Measurements from ENCODE around the gene ARL6IP5.

ARL6IP5 gene
- total RNA-seq: 101 to 309 reads per million in 2 experiments

GRCh38 chr3:69084326-69085167 lies at the start of gene ARL6IP5:
Gene ARL6IP5 (plus strand): TSS chr3:69084937. CDS start chr3:69085048, 111 bp downstream.
- peak; percentile 87 for DNase-seq (ENCODE audit: low read depth)

GRCh38 chr3:69044608-69045007 lies 40.1 kb upstream of the ARL6IP5 start:
- DNase-seq (ENCODE audit: low read depth): no peak

GRCh38 chr3:69048990-69049389 lies 35.7 kb upstream of the ARL6IP5 start:
- no peak for DNase-seq (ENCODE audit: low read depth)

- DNase-seq (ENCODE audit: low read depth): peak; percentile 97
Observed at GRCh38 chr3:69051756-69052471, 32.8 kb upstream of the ARL6IP5 start, which contains the start of gene TMF1. Gene TMF1 (minus strand): TSS chr3:69052333. CDS start chr3:69052086, 247 bp downstream.

- DNase-seq (ENCODE audit: low read depth): no peak
Observed at GRCh38 chr3:69052472-69052898, 32.3 kb upstream of the ARL6IP5 start.

- DNase-seq (ENCODE audit: low read depth): no peak
Observed at GRCh38 chr3:69058180-69058946, 26.4 kb upstream of the ARL6IP5 start.

- DNase-seq (ENCODE audit: low read depth): no peak
Observed at GRCh38 chr3:69058947-69059224, 25.9 kb upstream of the ARL6IP5 start.

- DNase-seq (ENCODE audit: low read depth): no peak
Observed at GRCh38 chr3:69059688-69060087, 25.0 kb upstream of the ARL6IP5 start.

- no peak for DNase-seq (ENCODE audit: low read depth)
Observed at GRCh38 chr3:69063636-69064035, 21.1 kb upstream of the ARL6IP5 start.

GRCh38 chr3:69065318-69065964 lies 19.3 kb upstream of the ARL6IP5 start:
- DNase-seq (ENCODE audit: low read depth): no peak

- no peak for DNase-seq (ENCODE audit: low read depth)
Observed at GRCh38 chr3:69066121-69066520, 18.6 kb upstream of the ARL6IP5 start.

GRCh38 chr3:69072928-69073327 lies 11.8 kb upstream of the ARL6IP5 start:
- DNase-seq (ENCODE audit: low read depth): no peak

- no peak for DNase-seq (ENCODE audit: low read depth)
Observed at GRCh38 chr3:69079269-69080159, 5.2 kb upstream of the ARL6IP5 start.

GRCh38 chr3:69080233-69080920 lies 4.4 kb upstream of the ARL6IP5 start, which contains the start of gene UBA3:
Gene UBA3 (minus strand): TSS chr3:69080365. CDS start chr3:69080353, 12 bp downstream.
- peak; percentile 91 for DNase-seq (ENCODE audit: low read depth)

GRCh38 chr3:69081583-69082262 lies 3.0 kb upstream of the ARL6IP5 start:
- no peak for DNase-seq (ENCODE audit: low read depth)

- DNase-seq (ENCODE audit: low read depth): no peak
Observed at GRCh38 chr3:69082361-69082760, 2.4 kb upstream of the ARL6IP5 start.

GRCh38 chr3:69082805-69083204 lies 1.9 kb upstream of the ARL6IP5 start:
- DNase-seq (ENCODE audit: low read depth): peak; percentile 43

GRCh38 chr3:69085168-69085832 lies 563 bp downstream of the ARL6IP5 start:
- no peak for DNase-seq (ENCODE audit: low read depth)

Data from T follicular helper cell (primary cell).